WTC11 (cell line): Measurements from ENCODE around the gene EFCC1. TPM values are rescaled to one million over a fixed set of nuclear protein-coding genes. Genes with fewer than 3 reads are reported as not detected.

ENCODE experiments used
- ATAC-seq: fragments of 200-7000 bp; cut with Tn5 transposase; 2 replicates; pipeline ENCODE4 v1.10.0; 2021; ENCODE audit warnings: mild to moderate bottlenecking, moderate library complexity
- CTCF ChIA-PET: fragments of 300-600 bp; sonication (Branson Sonifier 250); formaldehyde crosslinking; loops from one replicate; lab custom pipeline; 2021; ENCODE audit warnings: antibody characterized with exemption; lab: Charles Lee
- POLR2A ChIA-PET: fragments of 350-600 bp; sonication (Branson Sonifier 250); formaldehyde crosslinking; loops from one replicate; lab custom pipeline; 2021; ENCODE audit warnings: antibody characterized with exemption; lab: Charles Lee
- DNase-seq: peaks from one replicate; pipeline ENCODE4 v3.0.0; 2021; ENCODE audit warnings: low spot score
- H3K27ac Mint-ChIP-seq: 2 replicates; pipeline ENCODE4 v1.8.0; 2021; ENCODE audit warnings: mixed read lengths
- H3K27me3 Mint-ChIP-seq: 2 replicates; pipeline ENCODE4 v1.8.0; 2021; ENCODE audit warnings: low read depth, mild to moderate bottlenecking, moderate library complexity, mixed read lengths
- H3K36me3 Mint-ChIP-seq: 2 replicates; pipeline ENCODE4 v1.8.0; 2021; ENCODE audit warnings: mixed read lengths
- H3K4me1 Mint-ChIP-seq: 2 replicates; pipeline ENCODE4 v1.8.0; 2022; ENCODE audit warnings: mixed read lengths
- H3K4me3 Mint-ChIP-seq: 2 replicates; pipeline ENCODE4 v1.8.0; 2021; ENCODE audit warnings: mild to moderate bottlenecking, moderate library complexity, mixed read lengths
- H3K9me3 Mint-ChIP-seq: 2 replicates; pipeline ENCODE4 v1.8.0; 2021; ENCODE audit warnings: mixed read lengths
- ATF1 ChIP-seq: sonication (generic); formaldehyde crosslinking; IDR thresholded peaks from 2 replicates; pipeline ENCODE4 v1.8.1; 2023; ENCODE audit warnings: mild to moderate bottlenecking, moderate library complexity, missing genetic modification reagents
- ELF4 ChIP-seq: sonication (generic); formaldehyde crosslinking; IDR thresholded peaks from 2 replicates; pipeline ENCODE4 v1.8.1; 2022; ENCODE audit warnings: low read depth, mild to moderate bottlenecking, moderate library complexity, missing genetic modification reagents
- EMX1 ChIP-seq: fragments of 250-450 bp; sonication (Bioruptor Pico); IDR thresholded peaks from 2 replicates; pipeline ENCODE4 v1.8.0; 2021; ENCODE audit warnings: mild to moderate bottlenecking
- NFATC4 ChIP-seq: fragments of 250-450 bp; sonication (Bioruptor Pico); IDR thresholded peaks from 2 replicates; pipeline ENCODE4 v1.9.0; 2021; ENCODE audit warnings: mild to moderate bottlenecking
- NFYB ChIP-seq: sonication (generic); formaldehyde crosslinking; conservative IDR thresholded peaks from 2 replicates; pipeline ENCODE4 v1.8.0; 2022; ENCODE audit warnings: low read depth, missing genetic modification reagents
- NR3C1 ChIP-seq: sonication (generic); formaldehyde crosslinking; conservative IDR thresholded peaks from 2 replicates; pipeline ENCODE4 v1.8.1; 2023; ENCODE audit warnings: low read depth, mild to moderate bottlenecking, missing genetic modification reagents
- OVOL2 ChIP-seq: fragments of 250-450 bp; sonication (Bioruptor Pico); IDR thresholded peaks from 2 replicates; pipeline ENCODE4 v1.9.0; 2021; ENCODE audit warnings: mild to moderate bottlenecking, borderline replicate concordance
- RELA ChIP-seq: sonication (generic); formaldehyde crosslinking; IDR thresholded peaks from 2 replicates; pipeline ENCODE4 v1.8.1; 2022; ENCODE audit warnings: missing genetic modification reagents, mild to moderate bottlenecking, borderline replicate concordance
- TEAD4 ChIP-seq: sonication (generic); formaldehyde crosslinking; IDR thresholded peaks from 2 replicates; pipeline ENCODE4 v1.8.0; 2022; ENCODE audit warnings: mild to moderate bottlenecking, missing genetic modification reagents
- ZNF416 ChIP-seq: fragments of 250-450 bp; sonication (Bioruptor Pico); IDR thresholded peaks from 2 replicates; pipeline ENCODE4 v1.9.0; 2021; ENCODE audit warnings: mild to moderate bottlenecking, inconsistent platforms
- total RNA-seq: library from RNA; stranded (reverse); gene quantifications from 3 replicates; pipeline ENCODE4 v1.2.3, GENCODE V29; 2021
- TF ChIP-seq, protein P1 (sequence below): sonication (generic); formaldehyde crosslinking; IDR thresholded peaks from 2 replicates; pipeline ENCODE4 v1.8.0; 2022; ENCODE audit warnings: mild to moderate bottlenecking, missing genetic modification reagents
- TF ChIP-seq, protein P2 (sequence below): sonication (generic); formaldehyde crosslinking; IDR thresholded peaks from 2 replicates; pipeline ENCODE4 v1.8.1; 2023; ENCODE audit warnings: mild to moderate bottlenecking, missing genetic modification reagents, moderate library complexity
- TF ChIP-seq, protein P3 (sequence below): fragments of 250-450 bp; sonication (Bioruptor Pico); IDR thresholded peaks from 2 replicates; pipeline ENCODE4 v1.8.0; 2021; ENCODE audit warnings: mild to moderate bottlenecking
- TF ChIP-seq, protein P4 (sequence below): sonication (generic); formaldehyde crosslinking; IDR thresholded peaks from 2 replicates; pipeline ENCODE4 v1.8.1; 2023; ENCODE audit warnings: mild to moderate bottlenecking, missing genetic modification reagents
- TF ChIP-seq, protein P5 (sequence below): sonication (generic); formaldehyde crosslinking; IDR thresholded peaks from 2 replicates; pipeline ENCODE4 v1.8.1; 2023; ENCODE audit warnings: mild to moderate bottlenecking, missing genetic modification reagents, moderate library complexity
- TF ChIP-seq, protein P6 (sequence below): sonication (generic); formaldehyde crosslinking; conservative IDR thresholded peaks from 2 replicates; pipeline ENCODE4 v1.8.1; 2023; ENCODE audit warnings: mild to moderate bottlenecking, low read depth, missing genetic modification reagents, moderate library complexity
- TF ChIP-seq, protein P7 (sequence below): sonication (generic); formaldehyde crosslinking; IDR thresholded peaks from 2 replicates; pipeline ENCODE4 v1.8.1; 2023; ENCODE audit warnings: mild to moderate bottlenecking, missing genetic modification reagents, borderline replicate concordance
- TF ChIP-seq, protein P8 (sequence below): fragments of 250-450 bp; sonication (Bioruptor Pico); IDR thresholded peaks from 2 replicates; pipeline ENCODE4 v2.1.2; 2022; ENCODE audit warnings: mild to moderate bottlenecking, moderate library complexity

EFCC1 gene
- total RNA-seq, 1 experiment from 2014 or later, result 0.31 TPM

DNA sequence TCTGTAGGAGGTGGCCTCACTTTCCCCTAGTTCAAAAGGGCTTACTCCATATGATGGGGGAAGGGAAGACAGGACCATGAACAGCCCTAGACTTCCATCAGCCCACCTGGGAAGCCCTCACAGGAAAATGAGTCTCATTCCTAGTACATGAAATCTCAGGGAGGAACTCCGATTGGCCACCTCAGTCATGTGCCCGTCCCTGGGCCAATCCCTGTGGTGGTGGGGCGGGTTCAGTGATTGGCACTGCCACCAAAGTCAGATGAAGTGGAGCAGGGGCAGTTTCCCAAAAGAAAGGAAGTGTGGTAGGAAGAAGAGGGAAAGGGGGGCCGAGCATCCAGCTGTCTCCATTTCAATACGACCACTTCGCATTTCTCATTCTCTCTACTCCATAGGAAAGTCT, 33.5 kb downstream of the EFCC1 start:
- Mint-ChIP-seq H3K36me3 (no peaks in the 10 kb centered on the region), H3K27me3 (peaks cover 7% of the 10 kb centered on the region; the same call in 1 of the 2 replicates), H3K4me1 (peaks cover 3% of the 10 kb centered on the region; the same call in 1 of the 2 replicates), H3K27ac (no peak overlapping the region), H3K4me3 (no peak overlapping the region), H3K9me3 (no peaks in the 10 kb centered on the region; the same call in 1 of the 2 replicates)
- ChIA-PET CTCF (interaction anchor here (3.6 kb wide), 1 partner anchor 65 kb away, joined by 13 read pairs; no protein-coding TSS in a partner anchor), POLR2A (no interaction called here)
- peak; percentile 72 for ATAC-seq
- no peak for DNase-seq
- peak; percentile 50 for TF ChIP-seq NFYB (CRISPR knock-in tag)
- no peak for TF ChIP-seq OVOL2
- TF ChIP-seq, protein P1, sequence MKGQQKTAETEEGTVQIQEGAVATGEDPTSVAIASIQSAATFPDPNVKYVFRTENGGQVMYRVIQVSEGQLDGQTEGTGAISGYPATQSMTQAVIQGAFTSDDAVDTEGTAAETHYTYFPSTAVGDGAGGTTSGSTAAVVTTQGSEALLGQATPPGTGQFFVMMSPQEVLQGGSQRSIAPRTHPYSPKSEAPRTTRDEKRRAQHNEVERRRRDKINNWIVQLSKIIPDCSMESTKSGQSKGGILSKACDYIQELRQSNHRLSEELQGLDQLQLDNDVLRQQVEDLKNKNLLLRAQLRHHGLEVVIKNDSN (CRISPR knock-in tag), result peak; percentile 81
- TF ChIP-seq, protein P2, sequence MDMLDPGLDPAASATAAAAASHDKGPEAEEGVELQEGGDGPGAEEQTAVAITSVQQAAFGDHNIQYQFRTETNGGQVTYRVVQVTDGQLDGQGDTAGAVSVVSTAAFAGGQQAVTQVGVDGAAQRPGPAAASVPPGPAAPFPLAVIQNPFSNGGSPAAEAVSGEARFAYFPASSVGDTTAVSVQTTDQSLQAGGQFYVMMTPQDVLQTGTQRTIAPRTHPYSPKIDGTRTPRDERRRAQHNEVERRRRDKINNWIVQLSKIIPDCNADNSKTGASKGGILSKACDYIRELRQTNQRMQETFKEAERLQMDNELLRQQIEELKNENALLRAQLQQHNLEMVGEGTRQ (CRISPR knock-in tag), result peak; percentile 88

DNA sequence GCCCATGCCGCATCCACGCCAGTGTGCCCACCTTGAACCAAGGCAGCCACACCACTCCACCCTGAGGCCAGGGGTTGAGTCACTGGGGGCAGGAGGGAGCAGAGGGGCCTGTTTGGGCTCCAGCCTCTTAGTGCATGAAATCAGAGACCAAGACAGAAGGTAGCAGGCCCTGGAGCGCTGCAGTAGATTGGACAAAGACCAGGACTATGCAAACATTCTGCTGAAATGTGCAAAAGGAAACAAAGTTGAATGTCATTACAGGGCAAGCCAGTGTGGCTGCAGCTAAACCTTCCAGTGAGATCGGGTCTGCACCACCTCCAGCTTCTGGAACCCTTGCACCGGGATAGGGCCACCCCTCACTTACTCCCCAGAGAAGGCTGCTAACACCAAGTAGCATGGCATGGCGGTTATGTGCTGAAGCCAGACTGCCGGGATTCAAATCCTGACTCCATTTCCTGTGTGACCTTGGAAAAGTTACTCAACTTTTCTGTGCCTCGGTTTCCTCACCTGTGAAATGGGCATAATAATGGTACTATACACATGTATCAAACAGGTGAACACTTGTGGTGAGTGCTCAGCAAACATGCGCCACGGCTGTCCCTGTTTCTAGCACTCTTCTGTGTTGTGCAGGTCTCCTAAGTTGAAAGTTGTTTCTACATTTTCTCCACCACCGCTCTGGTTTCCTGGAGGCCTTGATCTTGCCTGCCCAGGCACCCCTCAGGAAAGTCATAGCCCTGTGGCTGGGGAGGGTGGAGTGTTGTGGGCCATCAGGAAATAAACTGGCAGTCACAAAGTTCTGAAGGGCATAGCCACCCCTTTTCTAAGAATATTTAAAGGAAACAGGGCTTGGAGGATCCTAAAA, 34.5 kb downstream of the EFCC1 start:
- no peaks in the 10 kb centered on the region for H3K9me3 Mint-ChIP-seq
- DNase-seq (no peak), ATAC-seq (no peak)
- no peak overlapping the region for H3K27ac Mint-ChIP-seq
- peaks cover 6% of the 10 kb centered on the region for H3K4me1 Mint-ChIP-seq
- H3K4me3 Mint-ChIP-seq, result no peak overlapping the region
- ChIA-PET POLR2A (no interaction called here), CTCF (interaction anchor here (1.4 to 3.6 kb wide), 2 partner anchors 65 to 66 kb away, joined by 4 to 13 read pairs; no protein-coding TSS in a partner anchor)
- no peaks in the 10 kb centered on the region for H3K36me3 Mint-ChIP-seq
- 0 out of 2 replicates have a peak, but pooled peaks cover 3% of the 10 kb centered on the region for H3K27me3 Mint-ChIP-seq
- TF ChIP-seq ZNF416, result no peak
- TF ChIP-seq ELF4 (CRISPR knock-in tag), result no peak
- no peak for TF ChIP-seq NR3C1 (CRISPR knock-in tag)
- TF ChIP-seq, protein P3, sequence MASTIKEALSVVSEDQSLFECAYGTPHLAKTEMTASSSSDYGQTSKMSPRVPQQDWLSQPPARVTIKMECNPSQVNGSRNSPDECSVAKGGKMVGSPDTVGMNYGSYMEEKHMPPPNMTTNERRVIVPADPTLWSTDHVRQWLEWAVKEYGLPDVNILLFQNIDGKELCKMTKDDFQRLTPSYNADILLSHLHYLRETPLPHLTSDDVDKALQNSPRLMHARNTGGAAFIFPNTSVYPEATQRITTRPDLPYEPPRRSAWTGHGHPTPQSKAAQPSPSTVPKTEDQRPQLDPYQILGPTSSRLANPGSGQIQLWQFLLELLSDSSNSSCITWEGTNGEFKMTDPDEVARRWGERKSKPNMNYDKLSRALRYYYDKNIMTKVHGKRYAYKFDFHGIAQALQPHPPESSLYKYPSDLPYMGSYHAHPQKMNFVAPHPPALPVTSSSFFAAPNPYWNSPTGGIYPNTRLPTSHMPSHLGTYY (CRISPR knock-in tag), result no peak
- TF ChIP-seq, protein P4, sequence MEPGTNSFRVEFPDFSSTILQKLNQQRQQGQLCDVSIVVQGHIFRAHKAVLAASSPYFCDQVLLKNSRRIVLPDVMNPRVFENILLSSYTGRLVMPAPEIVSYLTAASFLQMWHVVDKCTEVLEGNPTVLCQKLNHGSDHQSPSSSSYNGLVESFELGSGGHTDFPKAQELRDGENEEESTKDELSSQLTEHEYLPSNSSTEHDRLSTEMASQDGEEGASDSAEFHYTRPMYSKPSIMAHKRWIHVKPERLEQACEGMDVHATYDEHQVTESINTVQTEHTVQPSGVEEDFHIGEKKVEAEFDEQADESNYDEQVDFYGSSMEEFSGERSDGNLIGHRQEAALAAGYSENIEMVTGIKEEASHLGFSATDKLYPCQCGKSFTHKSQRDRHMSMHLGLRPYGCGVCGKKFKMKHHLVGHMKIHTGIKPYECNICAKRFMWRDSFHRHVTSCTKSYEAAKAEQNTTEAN, result no peak
- TF ChIP-seq, protein P5, sequence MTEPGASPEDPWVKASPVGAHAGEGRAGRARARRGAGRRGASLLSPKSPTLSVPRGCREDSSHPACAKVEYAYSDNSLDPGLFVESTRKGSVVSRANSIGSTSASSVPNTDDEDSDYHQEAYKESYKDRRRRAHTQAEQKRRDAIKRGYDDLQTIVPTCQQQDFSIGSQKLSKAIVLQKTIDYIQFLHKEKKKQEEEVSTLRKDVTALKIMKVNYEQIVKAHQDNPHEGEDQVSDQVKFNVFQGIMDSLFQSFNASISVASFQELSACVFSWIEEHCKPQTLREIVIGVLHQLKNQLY (CRISPR knock-in tag), result no peak
- TF ChIP-seq, protein P6, sequence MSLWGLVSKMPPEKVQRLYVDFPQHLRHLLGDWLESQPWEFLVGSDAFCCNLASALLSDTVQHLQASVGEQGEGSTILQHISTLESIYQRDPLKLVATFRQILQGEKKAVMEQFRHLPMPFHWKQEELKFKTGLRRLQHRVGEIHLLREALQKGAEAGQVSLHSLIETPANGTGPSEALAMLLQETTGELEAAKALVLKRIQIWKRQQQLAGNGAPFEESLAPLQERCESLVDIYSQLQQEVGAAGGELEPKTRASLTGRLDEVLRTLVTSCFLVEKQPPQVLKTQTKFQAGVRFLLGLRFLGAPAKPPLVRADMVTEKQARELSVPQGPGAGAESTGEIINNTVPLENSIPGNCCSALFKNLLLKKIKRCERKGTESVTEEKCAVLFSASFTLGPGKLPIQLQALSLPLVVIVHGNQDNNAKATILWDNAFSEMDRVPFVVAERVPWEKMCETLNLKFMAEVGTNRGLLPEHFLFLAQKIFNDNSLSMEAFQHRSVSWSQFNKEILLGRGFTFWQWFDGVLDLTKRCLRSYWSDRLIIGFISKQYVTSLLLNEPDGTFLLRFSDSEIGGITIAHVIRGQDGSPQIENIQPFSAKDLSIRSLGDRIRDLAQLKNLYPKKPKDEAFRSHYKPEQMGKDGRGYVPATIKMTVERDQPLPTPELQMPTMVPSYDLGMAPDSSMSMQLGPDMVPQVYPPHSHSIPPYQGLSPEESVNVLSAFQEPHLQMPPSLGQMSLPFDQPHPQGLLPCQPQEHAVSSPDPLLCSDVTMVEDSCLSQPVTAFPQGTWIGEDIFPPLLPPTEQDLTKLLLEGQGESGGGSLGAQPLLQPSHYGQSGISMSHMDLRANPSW, result no peak
- TF ChIP-seq EMX1 (CRISPR knock-in tag), result no peak
- TF ChIP-seq ATF1 (CRISPR knock-in tag), result no peak
- no peak for TF ChIP-seq RELA (CRISPR knock-in tag)
- TF ChIP-seq TEAD4, result no peak
- TF ChIP-seq, protein P7, sequence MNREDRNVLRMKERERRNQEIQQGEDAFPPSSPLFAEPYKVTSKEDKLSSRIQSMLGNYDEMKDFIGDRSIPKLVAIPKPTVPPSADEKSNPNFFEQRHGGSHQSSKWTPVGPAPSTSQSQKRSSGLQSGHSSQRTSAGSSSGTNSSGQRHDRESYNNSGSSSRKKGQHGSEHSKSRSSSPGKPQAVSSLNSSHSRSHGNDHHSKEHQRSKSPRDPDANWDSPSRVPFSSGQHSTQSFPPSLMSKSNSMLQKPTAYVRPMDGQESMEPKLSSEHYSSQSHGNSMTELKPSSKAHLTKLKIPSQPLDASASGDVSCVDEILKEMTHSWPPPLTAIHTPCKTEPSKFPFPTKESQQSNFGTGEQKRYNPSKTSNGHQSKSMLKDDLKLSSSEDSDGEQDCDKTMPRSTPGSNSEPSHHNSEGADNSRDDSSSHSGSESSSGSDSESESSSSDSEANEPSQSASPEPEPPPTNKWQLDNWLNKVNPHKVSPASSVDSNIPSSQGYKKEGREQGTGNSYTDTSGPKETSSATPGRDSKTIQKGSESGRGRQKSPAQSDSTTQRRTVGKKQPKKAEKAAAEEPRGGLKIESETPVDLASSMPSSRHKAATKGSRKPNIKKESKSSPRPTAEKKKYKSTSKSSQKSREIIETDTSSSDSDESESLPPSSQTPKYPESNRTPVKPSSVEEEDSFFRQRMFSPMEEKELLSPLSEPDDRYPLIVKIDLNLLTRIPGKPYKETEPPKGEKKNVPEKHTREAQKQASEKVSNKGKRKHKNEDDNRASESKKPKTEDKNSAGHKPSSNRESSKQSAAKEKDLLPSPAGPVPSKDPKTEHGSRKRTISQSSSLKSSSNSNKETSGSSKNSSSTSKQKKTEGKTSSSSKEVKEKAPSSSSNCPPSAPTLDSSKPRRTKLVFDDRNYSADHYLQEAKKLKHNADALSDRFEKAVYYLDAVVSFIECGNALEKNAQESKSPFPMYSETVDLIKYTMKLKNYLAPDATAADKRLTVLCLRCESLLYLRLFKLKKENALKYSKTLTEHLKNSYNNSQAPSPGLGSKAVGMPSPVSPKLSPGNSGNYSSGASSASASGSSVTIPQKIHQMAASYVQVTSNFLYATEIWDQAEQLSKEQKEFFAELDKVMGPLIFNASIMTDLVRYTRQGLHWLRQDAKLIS, result no peak
- no peak for TF ChIP-seq NFATC4 (CRISPR knock-in tag)
- TF ChIP-seq, protein P8, sequence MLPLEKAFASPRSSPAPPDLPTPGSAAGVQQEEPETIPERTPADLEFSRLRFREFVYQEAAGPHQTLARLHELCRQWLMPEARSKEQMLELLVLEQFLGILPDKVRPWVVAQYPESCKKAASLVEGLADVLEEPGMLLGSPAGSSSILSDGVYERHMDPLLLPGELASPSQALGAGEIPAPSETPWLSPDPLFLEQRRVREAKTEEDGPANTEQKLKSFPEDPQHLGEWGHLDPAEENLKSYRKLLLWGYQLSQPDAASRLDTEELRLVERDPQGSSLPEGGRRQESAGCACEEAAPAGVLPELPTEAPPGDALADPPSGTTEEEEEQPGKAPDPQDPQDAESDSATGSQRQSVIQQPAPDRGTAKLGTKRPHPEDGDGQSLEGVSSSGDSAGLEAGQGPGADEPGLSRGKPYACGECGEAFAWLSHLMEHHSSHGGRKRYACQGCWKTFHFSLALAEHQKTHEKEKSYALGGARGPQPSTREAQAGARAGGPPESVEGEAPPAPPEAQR (CRISPR knock-in tag), result no peak
